ENCODE data around the gene PIK3R6. TPM values are rescaled to one million over a fixed set of nuclear protein-coding genes. Genes with fewer than 3 reads are reported as not detected.
"Not testable (repeated sequence)": the region's sequence is repeated elsewhere in the genome, so short reads cannot be mapped to it uniquely, and the experiment has no call there.

Gene PIK3R6
- total RNA-seq, 1 donor from 2014 or later = 9.9 TPM

- intact Hi-C loops (cut with micrococcal nuclease) = loop anchor here (5.0 to 10.0 kb wide), 4 partner anchors 38 to 263 kb away; partner anchors contain the start of gene MYH10
Measured at GRCh38 chr17:8894673-8895578, 27.5 kb upstream of the PIK3R6 start.

- intact Hi-C loops (cut with micrococcal nuclease) = loop anchor here (10.0 kb wide), 1 partner anchor 101 kb away; no protein-coding TSS in a partner anchor
Measured at GRCh38 chr17:8894202-8894671, 26.8 kb upstream of the PIK3R6 start.

GRCh38 chr17:8893621-8894201 lies 26.2 kb upstream of the PIK3R6 start:
- intact Hi-C loops (cut with micrococcal nuclease) = loop anchor here (10.0 kb wide), 1 partner anchor 101 kb away; no protein-coding TSS in a partner anchor

GRCh38 chr17:8893059-8893458 lies 25.6 kb upstream of the PIK3R6 start:
- intact Hi-C loops (cut with micrococcal nuclease) = loop anchor here (10.0 kb wide), 1 partner anchor 102 kb away; no protein-coding TSS in a partner anchor

GRCh38 chr17:8892338-8892690 lies 24.8 kb upstream of the PIK3R6 start:
- intact Hi-C loops (cut with micrococcal nuclease) = loop anchor here (10.0 kb wide), 1 partner anchor 102 kb away; no protein-coding TSS in a partner anchor

GRCh38 chr17:8890671-8891070 lies 23.2 kb upstream of the PIK3R6 start:
- intact Hi-C loops (cut with micrococcal nuclease) = loop anchor here (10.0 kb wide), 1 partner anchor 104 kb away; no protein-coding TSS in a partner anchor

- intact Hi-C loops (cut with micrococcal nuclease) = loop anchor here (10.0 kb wide), 1 partner anchor 105 kb away; no protein-coding TSS in a partner anchor
Measured at GRCh38 chr17:8889458-8890210, 22.2 kb upstream of the PIK3R6 start.

GRCh38 chr17:8888704-8889302 lies 21.3 kb upstream of the PIK3R6 start:
- intact Hi-C loops (cut with micrococcal nuclease) = no loop called here

- intact Hi-C loops (cut with micrococcal nuclease) = no loop called here
Measured at GRCh38 chr17:8887834-8888703, 20.6 kb upstream of the PIK3R6 start.

GRCh38 chr17:8887301-8887700 lies 19.8 kb upstream of the PIK3R6 start:
- intact Hi-C loops (cut with micrococcal nuclease) = no loop called here

- intact Hi-C loops (cut with micrococcal nuclease) = no loop called here
Measured at GRCh38 chr17:8885967-8886684, 18.7 kb upstream of the PIK3R6 start.

GRCh38 chr17:8885163-8885966 lies 17.9 kb upstream of the PIK3R6 start:
- intact Hi-C loops (cut with micrococcal nuclease) = not testable (repeated sequence)

- intact Hi-C loops (cut with micrococcal nuclease) = no loop called here
Measured at GRCh38 chr17:8884336-8884990, 17.0 kb upstream of the PIK3R6 start.

- intact Hi-C loops (cut with micrococcal nuclease) = no loop called here
Measured at GRCh38 chr17:8883353-8883752, 15.9 kb upstream of the PIK3R6 start.

- intact Hi-C loops (cut with micrococcal nuclease) = no loop called here
Measured at GRCh38 chr17:8881606-8882005, 14.1 kb upstream of the PIK3R6 start.

GRCh38 chr17:8880466-8880865 lies 13.0 kb upstream of the PIK3R6 start:
- intact Hi-C loops (cut with micrococcal nuclease) = no loop called here

- intact Hi-C loops (cut with micrococcal nuclease) = no loop called here
Measured at GRCh38 chr17:8879410-8879809, 11.9 kb upstream of the PIK3R6 start.

GRCh38 chr17:8877984-8878383 lies 10.5 kb upstream of the PIK3R6 start:
- intact Hi-C loops (cut with micrococcal nuclease) = no loop called here
